ENCODE data around the gene TAF11L3.
"Not testable (repeated sequence)": the region's sequence is repeated elsewhere in the genome, so short reads cannot be mapped to it uniquely, and the experiment has no call there.

The TAF11L3 gene

GRCh38 chr5:17511775-17512325 lies 6.3 kb upstream of the TAF11L3 start:
- DNase-seq (ENCODE audit: low spot score in 2 of 2) (no peak), ATAC-seq (replicated peaks; ENCODE audit: extremely low read depth, poor library complexity, severe bottlenecking) (no peak)
- Mint-ChIP-seq H3K36me3 (ENCODE audit: insufficient read depth) (no peaks in the 10 kb centered on the region), H3K27ac (ENCODE audit: low read depth) (no peak overlapping the region), H3K27me3 (no peaks in the 10 kb centered on the region), H3K4me3 (no peak overlapping the region), H3K4me1 (no peaks in the 10 kb centered on the region), H3K9me3 (peaks cover 17% of the 10 kb centered on the region)

- not testable (repeated sequence) for H3K27me3 Mint-ChIP-seq; H3K4me3 Mint-ChIP-seq; ATAC-seq (replicated peaks; ENCODE audit: extremely low read depth, poor library complexity, severe bottlenecking); H3K36me3 Mint-ChIP-seq (ENCODE audit: insufficient read depth); H3K4me1 Mint-ChIP-seq; H3K9me3 Mint-ChIP-seq; H3K27ac Mint-ChIP-seq (ENCODE audit: low read depth)
- peak in 1 of 2 donors; percentile 33 for DNase-seq (ENCODE audit: low spot score in 2 of 2)
Observed at GRCh38 chr5:17517526-17517925, 641 bp upstream of the TAF11L3 start.

DNA sequence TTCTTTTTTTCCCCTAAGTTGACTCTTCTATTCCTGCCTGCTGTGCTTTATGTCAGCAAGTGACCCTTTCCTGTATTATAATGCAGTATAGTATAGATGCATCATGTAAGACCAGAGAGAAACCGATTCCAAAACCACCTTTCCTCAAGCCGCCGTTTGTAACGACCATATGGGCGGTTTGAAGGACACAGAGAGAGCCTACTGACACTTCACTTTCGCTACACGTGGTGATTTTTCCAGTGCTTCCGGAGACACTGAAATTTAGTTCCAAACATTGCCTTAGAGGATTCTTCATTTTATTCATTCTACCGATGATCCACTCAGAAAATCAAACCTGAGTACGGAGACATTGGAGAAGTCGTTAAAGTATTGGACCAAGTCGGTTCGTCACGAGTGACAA lies 1.3 kb downstream of the TAF11L3 start:
- not testable (repeated sequence) for DNase-seq (ENCODE audit: low spot score in 2 of 2); H3K4me3 Mint-ChIP-seq; H3K27me3 Mint-ChIP-seq; H3K27ac Mint-ChIP-seq (ENCODE audit: low read depth); H3K36me3 Mint-ChIP-seq (ENCODE audit: insufficient read depth); H3K9me3 Mint-ChIP-seq; ATAC-seq (replicated peaks; ENCODE audit: extremely low read depth, poor library complexity, severe bottlenecking); H3K4me1 Mint-ChIP-seq

DNA sequence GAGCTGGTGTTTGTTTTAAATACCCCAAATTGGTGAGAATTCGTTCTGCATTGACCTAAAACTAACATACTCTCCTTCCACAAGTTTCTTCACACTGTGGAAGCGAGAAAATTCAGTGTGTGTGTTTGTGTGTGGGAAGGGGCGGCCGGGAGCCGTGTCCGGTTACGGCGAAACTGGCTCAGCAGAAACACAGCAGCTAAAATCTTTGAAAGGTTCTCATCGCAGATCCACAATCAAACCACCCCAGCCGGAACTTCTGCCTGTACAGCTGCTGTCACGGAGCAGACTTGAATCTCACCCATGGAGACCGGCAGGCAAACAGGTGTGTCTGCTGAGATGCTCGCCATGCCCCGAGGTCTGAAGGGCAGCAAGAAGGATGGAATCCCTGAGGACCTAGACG lies 3.3 kb downstream of the TAF11L3 start, which contains the start of gene TAF11L4:
Gene TAF11L4, plus strand, starts transcription at position 301 of the 400 bp plus-strand sequence.
- not testable (repeated sequence) for H3K4me3 Mint-ChIP-seq; H3K36me3 Mint-ChIP-seq (ENCODE audit: insufficient read depth); H3K9me3 Mint-ChIP-seq; H3K4me1 Mint-ChIP-seq; H3K27me3 Mint-ChIP-seq; ATAC-seq (replicated peaks; ENCODE audit: extremely low read depth, poor library complexity, severe bottlenecking); H3K27ac Mint-ChIP-seq (ENCODE audit: low read depth); DNase-seq (ENCODE audit: low spot score in 2 of 2)

DNA sequence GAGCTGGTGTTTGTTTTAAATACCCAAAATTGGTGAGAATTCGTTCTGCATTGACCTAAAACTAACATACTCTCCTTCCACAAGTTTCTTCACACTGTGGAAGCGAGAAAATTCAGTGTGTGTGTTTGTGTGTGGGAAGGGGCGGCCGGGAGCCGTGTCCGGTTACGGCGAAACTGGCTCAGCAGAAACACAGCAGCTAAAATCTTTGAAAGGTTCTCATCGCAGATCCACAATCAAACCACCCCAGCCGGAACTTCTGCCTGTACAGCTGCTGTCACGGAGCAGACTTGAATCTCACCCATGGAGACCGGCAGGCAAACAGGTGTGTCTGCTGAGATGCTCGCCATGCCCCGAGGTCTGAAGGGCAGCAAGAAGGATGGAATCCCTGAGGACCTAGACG lies 6.8 kb downstream of the TAF11L3 start, which contains the start of gene TAF11L5:
Gene TAF11L5, plus strand, starts transcription at position 301 of the 400 bp plus-strand sequence.
- not testable (repeated sequence) for ATAC-seq (replicated peaks; ENCODE audit: extremely low read depth, poor library complexity, severe bottlenecking); H3K36me3 Mint-ChIP-seq (ENCODE audit: insufficient read depth); H3K9me3 Mint-ChIP-seq; DNase-seq (ENCODE audit: low spot score in 2 of 2); H3K4me1 Mint-ChIP-seq; H3K4me3 Mint-ChIP-seq; H3K27ac Mint-ChIP-seq (ENCODE audit: low read depth); H3K27me3 Mint-ChIP-seq

DNA sequence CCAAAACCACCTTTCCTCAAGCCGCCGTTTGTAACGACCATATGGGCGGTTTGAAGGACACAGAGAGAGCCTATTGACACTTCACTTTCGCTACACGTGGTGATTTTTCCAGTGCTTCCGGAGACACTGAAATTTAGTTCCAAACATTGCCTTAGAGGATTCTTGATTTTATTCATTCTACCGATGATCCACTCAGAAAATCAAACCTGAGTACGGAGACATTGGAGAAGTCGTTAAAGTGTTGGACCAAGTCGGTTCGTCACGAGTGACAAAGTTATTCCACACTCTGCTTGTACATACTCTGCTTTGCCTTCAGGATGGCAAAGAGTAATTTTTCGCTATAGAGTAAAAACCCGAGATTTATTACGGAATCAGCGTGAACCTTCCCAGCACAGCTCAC lies 8.3 kb downstream of the TAF11L3 start:
- H3K27me3 Mint-ChIP-seq; H3K4me1 Mint-ChIP-seq; ATAC-seq (replicated peaks; ENCODE audit: extremely low read depth, poor library complexity, severe bottlenecking); H3K9me3 Mint-ChIP-seq; H3K36me3 Mint-ChIP-seq (ENCODE audit: insufficient read depth); H3K4me3 Mint-ChIP-seq; H3K27ac Mint-ChIP-seq (ENCODE audit: low read depth): not testable (repeated sequence)
- DNase-seq (ENCODE audit: low spot score in 2 of 2): peak in 1 of 2 donors; percentile 20

DNA sequence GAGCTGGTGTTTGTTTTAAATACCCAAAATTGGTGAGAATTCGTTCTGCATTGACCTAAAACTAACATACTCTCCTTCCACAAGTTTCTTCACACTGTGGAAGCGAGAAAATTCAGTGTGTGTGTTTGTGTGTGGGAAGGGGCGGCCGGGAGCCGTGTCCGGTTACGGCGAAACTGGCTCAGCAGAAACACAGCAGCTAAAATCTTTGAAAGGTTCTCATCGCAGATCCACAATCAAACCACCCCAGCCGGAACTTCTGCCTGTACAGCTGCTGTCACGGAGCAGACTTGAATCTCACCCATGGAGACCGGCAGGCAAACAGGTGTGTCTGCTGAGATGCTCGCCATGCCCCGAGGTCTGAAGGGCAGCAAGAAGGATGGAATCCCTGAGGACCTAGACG lies 10.2 kb downstream of the TAF11L3 start, which contains the start of gene TAF11L6:
Gene TAF11L6, plus strand, starts transcription at position 301 of the 400 bp plus-strand sequence.
- not testable (repeated sequence) for H3K27me3 Mint-ChIP-seq; H3K36me3 Mint-ChIP-seq (ENCODE audit: insufficient read depth); ATAC-seq (replicated peaks; ENCODE audit: extremely low read depth, poor library complexity, severe bottlenecking); H3K27ac Mint-ChIP-seq (ENCODE audit: low read depth); H3K4me3 Mint-ChIP-seq; H3K4me1 Mint-ChIP-seq; H3K9me3 Mint-ChIP-seq; DNase-seq (ENCODE audit: low spot score in 2 of 2)
